NCI-H1092 treated with DMSO at 0.1 percent for 48 hours (cell line): ENCODE measurements around the gene TGIF1.
A peak's percentile ranks its signal among the peaks of the same experiment; 100 is the strongest.

Experiments used
- DNase-seq: peaks from one replicate; lab custom pipeline; 2025; lab: John Stamatoyannopoulos, UW

Gene TGIF1

GRCh38 chr18:3482258-3482657, 32.3 kb downstream of the TGIF1 start:
- DNase-seq: no peak

GRCh38 chr18:3485153-3486149, 35.5 kb downstream of the TGIF1 start:
- no peak for DNase-seq

- no peak for DNase-seq
These were observed 36.5 kb downstream of the TGIF1 start for GRCh38 chr18:3486512-3486911.

GRCh38 chr18:3489462-3489861, 39.5 kb downstream of the TGIF1 start:
- no peak for DNase-seq

GRCh38 chr18:3491981-3492555, 42.1 kb downstream of the TGIF1 start:
- DNase-seq: no peak

GRCh38 chr18:3492721-3493120, 42.7 kb downstream of the TGIF1 start:
- no peak for DNase-seq

- DNase-seq: no peak
These were observed 43.7 kb downstream of the TGIF1 start for GRCh38 chr18:3493501-3494244.

- DNase-seq: no peak
These were observed 44.2 kb downstream of the TGIF1 start for GRCh38 chr18:3494245-3494526.

- no peak for DNase-seq
These were observed 44.6 kb downstream of the TGIF1 start for GRCh38 chr18:3494569-3494968.

GRCh38 chr18:3495691-3496430, 45.9 kb downstream of the TGIF1 start:
- DNase-seq: no peak

GRCh38 chr18:3498698-3499471, 48.9 kb downstream of the TGIF1 start:
- peak; percentile 6 for DNase-seq

GRCh38 chr18:3499501-3499900, 49.5 kb downstream of the TGIF1 start:
- no peak for DNase-seq

- no peak for DNase-seq
These were observed 50.0 kb downstream of the TGIF1 start for GRCh38 chr18:3500016-3500415.

- no peak for DNase-seq
These were observed 52.7 kb downstream of the TGIF1 start for GRCh38 chr18:3502650-3503049.

GRCh38 chr18:3504637-3505036, 54.7 kb downstream of the TGIF1 start:
- DNase-seq: no peak

- DNase-seq: peak; percentile 19
These were observed 58.9 kb downstream of the TGIF1 start for GRCh38 chr18:3508576-3509549.
